Activated CD8-positive, alpha-beta T cell treated with anti-CD3 and anti-CD28 coated beads for 36 hours (primary cell): ENCODE results near the gene TMEM123. TPM values are rescaled to one million over a fixed set of nuclear protein-coding genes. Genes with fewer than 3 reads are reported as not detected.
A peak's percentile ranks its signal among the peaks of the same experiment; 100 is the strongest.

Experiments
- ATAC-seq: fragments of 200-7000 bp; cut with Tn5 transposase; one replicate; pipeline ENCODE4 v1.10.0; 2021; ENCODE audit warnings: mild to moderate bottlenecking, moderate library complexity
- CTCF ChIA-PET: fragments of 350-600 bp; sonication (Branson Sonifier 250); formaldehyde crosslinking; loops from one replicate; lab custom pipeline; 2021; ENCODE audit warnings: antibody characterized with exemption; lab: Charles Lee
- POLR2A ChIA-PET: fragments of 350-600 bp; sonication (Branson Sonifier 250); formaldehyde crosslinking; loops from one replicate; lab custom pipeline; 2021; ENCODE audit warnings: antibody characterized with exemption; lab: Charles Lee
- DNase-seq: peaks from one replicate; pipeline ENCODE4 v3.0.0-alpha.2; 2020
- H3K27ac Mint-ChIP-seq: one replicate; pipeline ENCODE4 v1.8.0; 2021; ENCODE audit warnings: mild to moderate bottlenecking, mixed read lengths
- H3K27me3 Mint-ChIP-seq: one replicate; pipeline ENCODE4 v1.8.0; 2021; ENCODE audit warnings: mixed read lengths
- H3K36me3 Mint-ChIP-seq: one replicate; pipeline ENCODE4 v1.8.0; 2021; ENCODE audit warnings: low read depth, mixed read lengths
- H3K4me1 Mint-ChIP-seq: one replicate; pipeline ENCODE4 v1.8.0; 2021; ENCODE audit warnings: low read depth, mixed read lengths
- H3K4me3 Mint-ChIP-seq: one replicate; pipeline ENCODE4 v1.8.0; 2021; ENCODE audit warnings: mild to moderate bottlenecking, moderate library complexity, mixed read lengths
- H3K9me3 Mint-ChIP-seq: one replicate; pipeline ENCODE4 v1.8.0; 2021; ENCODE audit warnings: mixed read lengths
- CTCF ChIP-seq: fragments of 200-600 bp; IDR thresholded peaks from one replicate; pipeline ENCODE4 v1.8.0; 2022; ENCODE audit warnings: antibody characterized with exemption, mild to moderate bottlenecking
- intact Hi-C: fragments of 100-400 bp; cut with micrococcal nuclease; formaldehyde crosslinking; loops from one replicate; pipeline ENCODE4 v1.10.0; 2022
- total RNA-seq, 2 experiments: library from RNA; stranded (reverse); gene quantifications; one replicate each; pipeline ENCODE4 v1.2.3, GENCODE V29; 2021

The TMEM123 gene
- total RNA-seq, 2 experiments from 2014 or later: 234 to 235 TPM

GRCh38 chr11:102346456-102346747 lies 106.2 kb downstream of the TMEM123 start:
- CTCF ChIA-PET: interaction anchor here (1.9 to 10.4 kb wide), 3 partner anchors 28 to 150 kb away, joined by 8 to 204 read pairs (median 11); partner anchors contain the start of gene BIRC3
- Mint-ChIP-seq H3K9me3 (no peaks in the 10 kb centered on the region), H3K27me3 (no peaks in the 10 kb centered on the region), H3K36me3 (peaks cover 24% of the 10 kb centered on the region), H3K4me1 (peaks cover 38% of the 10 kb centered on the region), H3K27ac (peak overlapping the region; percentile 95), H3K4me3 (peak overlapping the region; percentile 90)
- DNase-seq: no peak
- intact Hi-C loops: loop anchor here (5.0 kb wide), 1 partner anchor 106 kb away; the partner anchor contains the start of gene TMEM123
- TF ChIP-seq CTCF: no peak
- POLR2A ChIA-PET: interaction anchor here (2.5 kb wide), 1 partner anchor 28 kb away, joined by 6 read pairs; no protein-coding TSS in a partner anchor
- ATAC-seq: no peak

Other genes starting within 250 kb of the TMEM123 start
- gene BIRC3, start 135.3 kb downstream of the TMEM123 start, total RNA-seq: 100 to 1,000 TPM; 102 to 108 TPM
- gene BIRC2, start 105.6 kb downstream of the TMEM123 start, total RNA-seq: 10 to 100 TPM; 29.8 to 32.9 TPM
- not detected for gene MMP7, start 78.0 kb upstream of the TMEM123 start, total RNA-seq
- gene MMP20, start 172.6 kb upstream of the TMEM123 start, total RNA-seq: not detected